Medulla oblongata (tissue), 1 donor: ENCODE results near the gene STARD7.

Experiments used
- DNase-seq: peaks from one replicate; pipeline ENCODE4 v3.0.0-alpha.2; 2015; ENCODE audit errors: extremely low spot score

Gene STARD7, protein sequence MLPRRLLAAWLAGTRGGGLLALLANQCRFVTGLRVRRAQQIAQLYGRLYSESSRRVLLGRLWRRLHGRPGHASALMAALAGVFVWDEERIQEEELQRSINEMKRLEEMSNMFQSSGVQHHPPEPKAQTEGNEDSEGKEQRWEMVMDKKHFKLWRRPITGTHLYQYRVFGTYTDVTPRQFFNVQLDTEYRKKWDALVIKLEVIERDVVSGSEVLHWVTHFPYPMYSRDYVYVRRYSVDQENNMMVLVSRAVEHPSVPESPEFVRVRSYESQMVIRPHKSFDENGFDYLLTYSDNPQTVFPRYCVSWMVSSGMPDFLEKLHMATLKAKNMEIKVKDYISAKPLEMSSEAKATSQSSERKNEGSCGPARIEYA

DNA sequence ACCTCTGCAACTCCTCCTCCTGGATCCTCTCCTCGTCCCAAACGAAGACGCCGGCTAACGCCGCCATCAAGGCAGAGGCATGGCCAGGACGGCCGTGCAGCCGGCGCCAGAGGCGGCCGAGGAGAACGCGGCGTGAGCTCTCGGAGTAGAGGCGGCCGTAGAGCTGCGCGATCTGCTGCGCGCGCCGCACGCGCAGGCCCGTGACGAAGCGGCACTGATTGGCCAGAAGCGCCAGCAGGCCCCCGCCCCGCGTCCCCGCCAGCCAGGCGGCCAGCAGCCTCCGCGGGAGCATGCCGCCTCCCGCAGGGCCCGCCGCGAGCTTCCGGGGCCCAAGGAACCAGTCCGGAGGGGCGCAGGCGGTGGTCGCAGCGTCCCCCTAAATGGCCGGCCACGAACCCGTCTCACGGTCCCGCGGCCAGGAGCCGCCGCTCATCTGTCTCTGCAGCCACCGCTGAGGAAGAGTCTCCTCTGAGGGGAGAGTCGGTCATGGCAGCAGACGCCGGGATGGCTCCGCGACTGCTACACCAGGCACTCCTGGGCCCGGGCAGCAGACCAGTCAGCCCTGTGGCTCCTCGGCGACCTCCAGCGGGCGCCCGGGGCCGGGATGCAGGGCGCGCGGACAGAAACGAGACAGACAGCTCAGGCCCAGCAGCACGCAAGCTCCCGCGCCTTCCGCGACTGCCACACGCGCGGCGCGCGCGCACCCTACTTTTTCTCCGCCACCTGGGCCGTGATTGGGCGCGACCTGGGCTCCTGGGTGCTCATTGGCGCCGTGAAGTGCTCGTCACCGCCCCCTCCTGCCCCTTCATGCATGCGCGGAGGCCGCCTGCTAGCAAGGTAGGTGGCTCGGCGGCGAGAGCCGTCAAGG is at the start of gene STARD7:
Gene STARD7, minus strand, starts transcription at position 685 of the 868 bp plus-strand sequence. Its CDS starts 393 bp downstream, at position 292.
- DNase-seq, result peak; percentile 97

DNA sequence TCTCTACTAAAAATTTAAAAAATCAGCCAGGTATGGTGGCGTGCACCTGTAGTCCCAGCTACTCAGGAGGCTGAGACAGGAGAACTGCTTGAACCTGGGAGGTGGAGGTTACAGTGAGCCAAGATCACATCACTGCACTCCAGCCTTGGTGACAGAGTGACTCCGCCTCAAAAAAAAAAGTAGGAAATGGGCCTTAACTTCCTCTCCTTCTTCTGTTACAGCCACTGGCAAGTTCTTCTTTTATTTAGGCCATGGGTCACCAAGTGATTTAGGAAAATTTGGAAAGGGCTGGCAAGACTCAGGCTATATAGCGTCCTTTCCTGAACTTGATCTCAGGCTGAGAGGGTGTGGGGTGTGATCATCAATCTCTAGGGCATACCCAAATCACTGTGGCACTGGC is 49.1 kb upstream of the STARD7 start:
- DNase-seq, result peak; percentile 46

DNA sequence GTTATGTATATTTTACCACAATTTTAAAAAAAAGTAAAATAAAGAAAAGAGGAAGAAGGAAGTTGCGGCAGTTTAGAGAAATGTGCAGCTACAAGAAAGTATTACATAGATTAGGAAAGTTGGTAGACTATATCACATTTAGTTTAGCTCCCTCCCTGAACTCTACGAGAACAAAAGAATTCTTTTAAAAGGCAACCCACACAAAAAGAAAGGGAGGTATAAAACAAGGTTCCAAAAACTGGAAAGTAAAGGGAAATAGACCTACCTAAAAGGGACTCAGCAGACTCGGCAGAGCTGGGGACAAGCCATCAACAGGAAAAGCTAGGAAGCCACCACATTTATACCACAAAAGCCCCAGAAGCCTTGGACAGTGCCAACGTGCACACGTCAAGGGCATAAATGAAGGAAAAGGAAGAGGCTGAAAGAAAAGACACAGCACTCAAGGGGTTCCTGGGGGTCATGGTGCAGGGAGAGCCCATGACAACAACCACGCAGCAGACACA is 48.0 kb upstream of the STARD7 start:
- DNase-seq, result no peak

DNA sequence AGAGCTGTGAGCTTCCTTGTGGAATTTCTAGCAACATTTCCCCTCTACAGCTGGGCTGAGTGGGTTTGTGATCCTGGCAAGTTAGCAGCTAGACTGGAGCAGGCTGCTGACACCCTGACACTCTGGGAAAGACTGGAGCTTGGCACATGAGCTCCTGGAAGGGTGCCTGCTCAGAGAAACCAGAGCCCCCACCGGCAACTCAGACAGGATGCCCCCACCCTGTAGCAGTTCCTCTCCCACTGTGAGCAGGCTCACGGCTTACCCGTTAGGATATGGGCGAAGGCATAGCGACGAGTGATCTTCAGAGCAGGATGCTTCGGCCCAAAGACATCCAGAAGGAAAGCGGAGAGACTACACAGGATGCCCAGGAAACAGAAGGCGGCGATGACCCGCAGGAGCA is 45.9 kb upstream of the STARD7 start:
- no peak for DNase-seq

DNA sequence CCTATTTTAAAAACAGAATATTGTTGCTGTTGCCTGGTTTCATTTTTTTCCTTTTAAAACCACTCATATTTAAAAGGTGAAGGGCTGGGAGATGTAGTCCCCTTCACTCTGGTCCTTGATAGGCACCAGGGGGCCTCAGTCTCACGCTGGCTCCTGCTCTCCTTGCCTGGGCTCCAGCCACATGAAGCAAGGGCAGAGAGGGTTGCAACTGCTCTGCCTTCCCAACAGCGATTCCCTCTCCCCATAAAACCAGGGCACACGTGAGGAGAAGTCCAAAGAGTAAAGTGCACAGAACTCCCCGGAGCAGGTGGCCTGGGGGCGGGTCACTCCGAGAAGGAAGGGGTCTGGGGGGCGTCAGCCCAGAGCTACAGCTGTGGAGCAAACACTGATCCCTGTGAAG is 44.4 kb upstream of the STARD7 start:
- no peak for DNase-seq

DNA sequence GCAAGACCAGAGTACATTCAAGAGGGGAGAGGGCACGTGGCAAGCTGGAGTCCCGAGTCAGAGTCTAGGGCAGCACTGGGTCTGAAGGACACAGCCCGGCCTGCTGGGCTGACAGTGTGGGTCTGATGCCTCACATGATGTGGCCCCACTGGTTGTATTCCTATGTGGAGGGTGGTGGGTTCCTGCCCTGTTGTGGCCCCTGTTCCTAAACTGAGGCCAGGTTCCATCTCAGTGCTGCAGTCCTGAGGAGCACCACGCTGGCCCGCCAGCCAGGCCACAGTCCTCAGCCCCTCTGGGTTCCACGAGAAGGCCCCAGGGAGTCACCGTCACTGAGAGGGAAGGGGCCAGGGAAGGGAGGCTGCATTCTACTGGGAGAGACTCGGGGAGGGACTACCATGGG is 43.9 kb upstream of the STARD7 start:
- no peak for DNase-seq

DNA sequence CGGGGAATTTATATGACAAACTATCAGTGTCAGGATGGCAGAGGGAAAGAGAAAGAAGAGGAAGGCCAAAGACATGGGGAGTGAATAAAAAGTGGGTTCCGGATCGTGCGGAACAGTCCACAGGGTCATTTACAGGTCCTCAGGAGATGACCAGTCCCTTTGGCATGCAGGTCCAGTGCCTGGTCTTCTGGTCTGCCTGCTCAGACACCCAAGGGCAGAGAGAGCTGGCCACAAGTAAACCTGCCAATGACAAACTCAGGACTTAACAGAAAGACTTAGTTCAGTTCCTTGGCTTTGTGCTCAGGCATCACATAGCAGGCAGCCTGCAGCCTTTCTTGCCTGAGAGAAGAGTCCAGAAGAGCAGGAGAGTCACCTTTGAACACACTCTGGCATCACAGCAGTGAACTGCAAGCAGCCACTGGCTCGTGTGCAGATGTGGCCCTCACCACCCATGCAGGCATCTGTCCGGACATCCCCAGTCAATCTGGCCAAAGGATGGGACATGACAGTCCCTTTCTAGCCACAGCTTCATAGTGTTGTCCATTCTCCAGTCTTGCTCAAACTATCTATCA is 43.2 kb upstream of the STARD7 start:
- peak; percentile 77 for DNase-seq

DNA sequence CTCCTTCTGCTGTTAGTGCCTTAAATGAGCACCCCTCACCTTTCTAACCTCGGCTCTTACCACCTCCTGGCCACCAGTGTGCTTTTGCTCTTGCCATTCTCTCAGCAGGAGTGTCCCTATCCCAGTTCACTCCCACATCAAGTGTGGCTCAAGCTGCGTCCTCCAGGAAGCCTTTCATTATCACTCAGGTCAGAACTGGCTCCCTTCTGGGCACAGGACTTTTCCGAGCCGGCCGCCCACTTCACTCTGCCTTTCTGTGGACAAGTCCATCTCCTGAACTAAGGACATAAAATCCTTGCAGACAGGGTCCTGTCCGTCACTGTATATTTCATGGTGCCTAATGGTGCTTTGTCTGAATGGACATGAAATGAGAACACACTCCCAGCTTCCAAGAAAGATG is 41.6 kb upstream of the STARD7 start:
- DNase-seq, result no peak

DNA sequence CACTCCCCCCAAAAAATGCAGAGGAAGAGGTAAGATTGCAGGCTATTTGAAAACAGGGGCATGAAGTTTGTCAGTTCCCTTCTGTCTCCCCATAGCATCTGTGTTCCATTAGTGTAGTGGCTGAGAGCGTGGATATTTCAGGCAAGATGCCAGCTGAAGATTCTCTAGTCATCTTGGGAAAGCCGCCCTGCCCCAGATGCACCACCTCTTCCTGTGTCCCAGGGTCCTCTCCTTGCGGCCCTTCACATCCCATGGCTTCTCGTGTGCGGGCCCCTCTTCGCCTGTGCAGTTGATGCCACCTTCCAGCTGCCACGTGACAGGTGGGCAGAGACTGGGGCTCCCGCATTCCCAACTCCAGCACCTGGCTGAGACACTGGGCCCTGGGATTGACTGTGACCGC is 41.0 kb upstream of the STARD7 start:
- DNase-seq, result no peak

DNA sequence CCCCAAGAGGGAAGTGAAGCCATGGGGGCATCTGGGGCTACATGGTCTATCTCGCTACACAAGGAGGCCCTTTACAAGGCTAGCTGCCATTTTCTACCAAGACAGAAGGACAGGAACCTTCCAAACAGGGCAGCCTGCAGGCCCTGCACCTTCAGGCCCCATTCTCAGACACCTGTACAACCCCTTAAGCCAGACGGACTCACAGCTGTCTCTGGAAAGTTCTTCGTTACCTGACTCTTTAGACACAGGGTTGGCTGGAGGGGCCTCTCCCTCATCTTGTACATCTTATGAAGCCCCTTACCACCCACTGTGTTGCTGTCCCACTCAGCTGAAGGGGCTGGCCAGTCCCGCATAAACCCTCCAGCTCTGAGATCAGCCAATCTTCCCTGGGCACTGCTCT is 40.0 kb upstream of the STARD7 start:
- no peak for DNase-seq

DNA sequence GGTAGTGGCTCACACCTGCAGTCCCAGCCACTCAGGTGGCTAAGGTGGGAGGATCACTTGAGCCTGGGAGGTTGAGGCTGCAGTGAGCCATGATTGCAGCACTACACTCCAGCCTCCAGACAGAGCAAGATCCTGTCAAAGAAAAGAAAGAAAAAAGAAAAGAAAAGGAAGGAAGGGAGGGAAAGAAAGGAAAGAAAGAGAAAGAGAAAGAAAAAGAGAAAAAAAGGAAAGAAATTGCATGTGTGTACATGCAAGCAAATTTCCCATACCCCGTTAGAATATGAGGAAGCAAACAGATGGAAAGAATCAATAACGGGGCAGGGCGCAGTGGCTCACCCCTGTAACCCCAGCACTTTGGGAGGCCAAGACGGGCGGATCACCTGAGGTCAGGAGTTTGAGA is 39.3 kb upstream of the STARD7 start:
- no peak for DNase-seq

DNA sequence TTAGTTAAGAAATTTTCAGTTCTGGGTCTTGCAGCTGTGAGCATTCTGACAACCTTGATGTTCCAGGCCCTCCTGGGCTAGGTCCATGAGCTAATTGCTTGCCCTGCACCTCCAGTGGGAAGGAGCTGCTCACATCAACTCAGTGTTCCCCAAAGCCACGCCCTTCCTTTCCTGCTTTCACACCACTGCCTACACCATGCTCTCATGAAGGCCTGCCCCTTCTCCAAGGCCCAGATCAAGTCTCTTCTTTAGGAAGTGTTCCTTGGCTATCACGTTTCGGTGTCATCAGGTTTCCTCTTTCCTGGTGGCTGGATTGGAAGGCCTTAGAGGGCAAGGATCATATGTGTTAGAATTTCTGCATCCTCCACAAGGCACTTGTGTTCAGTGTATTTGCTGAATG is 38.4 kb upstream of the STARD7 start:
- no peak for DNase-seq

DNA sequence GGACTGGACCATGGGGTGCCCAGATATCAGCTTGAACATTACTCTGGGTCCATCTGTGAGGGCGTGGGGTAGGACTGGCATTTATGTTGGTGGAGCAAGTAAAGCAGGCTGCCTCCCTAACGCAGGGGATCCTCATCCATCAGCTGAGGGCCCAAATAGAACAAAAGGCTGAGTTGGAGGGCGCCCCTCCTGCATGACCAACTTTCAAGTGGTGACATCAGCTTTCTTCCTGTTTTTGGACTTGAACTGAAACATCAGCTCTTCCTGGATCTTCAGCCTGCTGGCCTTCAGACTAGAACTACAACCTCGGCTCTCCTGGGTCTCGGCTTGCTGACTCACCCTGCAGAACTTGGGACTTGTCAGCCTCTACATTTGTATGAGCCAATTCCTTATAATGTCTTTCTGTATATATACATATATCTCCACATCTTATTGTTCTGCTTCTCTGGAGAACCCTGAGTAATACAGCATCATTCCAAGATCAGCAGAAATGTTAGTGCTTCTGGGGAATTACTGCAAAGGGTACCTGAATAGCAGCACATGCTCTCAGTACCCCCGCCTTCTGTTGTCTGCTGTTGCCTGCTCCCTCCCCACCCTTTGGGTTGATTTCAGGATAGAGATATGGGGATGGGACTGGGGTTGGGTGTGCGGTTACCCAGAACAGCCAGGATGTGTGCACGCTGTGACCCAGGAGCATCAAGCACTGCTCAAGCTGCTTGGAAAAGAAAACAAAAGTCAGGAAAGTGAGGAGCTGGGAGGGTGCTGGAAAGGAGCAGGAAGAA is 37.2 kb upstream of the STARD7 start:
- peak; percentile 31 for DNase-seq

DNA sequence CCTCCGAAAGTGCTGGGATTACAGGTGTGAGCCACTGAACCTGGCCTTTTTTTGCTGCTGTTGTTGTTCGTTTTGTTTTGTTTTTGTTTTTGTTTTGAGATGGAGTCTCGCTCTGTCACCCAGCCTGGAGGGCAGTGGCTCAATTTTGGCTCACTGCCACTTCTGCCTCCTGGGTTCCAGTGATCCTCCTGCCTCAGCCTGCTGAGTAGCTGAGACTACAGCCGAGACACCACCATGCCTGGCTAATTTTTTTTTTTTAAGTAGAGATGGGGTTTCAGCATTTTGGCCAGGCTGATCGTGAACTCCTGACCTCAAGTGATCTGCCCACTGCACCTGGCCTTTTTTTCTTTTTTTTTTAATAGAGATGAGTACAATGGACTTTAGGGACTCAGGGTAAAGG is 35.2 kb upstream of the STARD7 start:
- no peak for DNase-seq

DNA sequence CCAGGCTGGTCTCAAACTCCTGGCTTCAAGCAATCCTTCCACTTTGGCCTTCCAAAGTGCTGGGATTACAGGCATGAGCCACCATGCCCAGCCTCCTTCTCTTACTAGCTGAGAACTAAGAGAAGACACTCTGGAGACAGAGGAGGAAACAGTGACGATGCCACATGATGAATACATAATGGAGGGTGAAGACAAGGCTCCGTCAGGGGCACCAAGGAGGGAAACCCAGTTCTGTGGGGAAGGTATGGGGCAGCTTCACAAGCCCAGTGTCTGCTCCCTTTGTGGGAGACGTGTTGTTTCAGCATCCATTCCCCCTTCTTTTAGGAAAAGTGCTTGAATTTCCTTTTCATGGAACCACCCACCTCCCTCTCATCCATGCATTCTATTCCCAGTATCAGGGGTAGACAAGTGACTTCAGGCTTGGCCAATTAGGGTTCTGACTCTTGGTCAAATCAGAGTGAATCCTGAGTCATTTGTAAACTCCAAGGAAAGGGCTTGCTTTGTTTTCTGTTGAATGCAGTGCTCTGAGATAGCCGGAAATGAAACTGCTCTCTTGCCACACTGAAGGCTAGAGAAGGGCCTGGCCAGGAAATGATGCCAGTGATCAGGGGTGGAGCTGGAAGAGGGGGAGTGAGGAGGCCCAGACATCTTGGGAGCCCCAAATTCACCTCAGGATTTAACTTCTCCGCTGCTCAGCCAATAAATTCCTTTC is 33.4 kb upstream of the STARD7 start:
- peak; percentile 92 for DNase-seq

DNA sequence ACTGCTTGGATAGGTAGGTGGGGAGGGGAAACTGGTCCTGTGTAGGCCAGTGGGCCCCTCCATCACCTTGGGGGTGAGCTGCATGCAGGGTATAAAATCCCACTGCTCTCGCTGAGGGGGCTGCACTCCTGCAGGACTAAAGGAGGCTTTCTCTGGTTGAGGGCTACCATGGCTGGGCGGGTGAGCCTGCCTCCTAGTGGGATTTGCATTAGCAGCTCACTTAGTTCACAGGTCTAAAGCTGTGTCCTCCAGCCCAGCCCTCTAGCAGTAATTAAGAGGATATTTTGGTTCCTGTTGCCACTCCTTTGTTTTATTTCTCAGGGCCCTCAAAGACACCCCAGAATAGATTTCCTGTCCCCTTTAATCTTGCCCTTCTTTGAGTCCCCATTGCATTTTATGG is 32.6 kb upstream of the STARD7 start:
- no peak for DNase-seq

DNA sequence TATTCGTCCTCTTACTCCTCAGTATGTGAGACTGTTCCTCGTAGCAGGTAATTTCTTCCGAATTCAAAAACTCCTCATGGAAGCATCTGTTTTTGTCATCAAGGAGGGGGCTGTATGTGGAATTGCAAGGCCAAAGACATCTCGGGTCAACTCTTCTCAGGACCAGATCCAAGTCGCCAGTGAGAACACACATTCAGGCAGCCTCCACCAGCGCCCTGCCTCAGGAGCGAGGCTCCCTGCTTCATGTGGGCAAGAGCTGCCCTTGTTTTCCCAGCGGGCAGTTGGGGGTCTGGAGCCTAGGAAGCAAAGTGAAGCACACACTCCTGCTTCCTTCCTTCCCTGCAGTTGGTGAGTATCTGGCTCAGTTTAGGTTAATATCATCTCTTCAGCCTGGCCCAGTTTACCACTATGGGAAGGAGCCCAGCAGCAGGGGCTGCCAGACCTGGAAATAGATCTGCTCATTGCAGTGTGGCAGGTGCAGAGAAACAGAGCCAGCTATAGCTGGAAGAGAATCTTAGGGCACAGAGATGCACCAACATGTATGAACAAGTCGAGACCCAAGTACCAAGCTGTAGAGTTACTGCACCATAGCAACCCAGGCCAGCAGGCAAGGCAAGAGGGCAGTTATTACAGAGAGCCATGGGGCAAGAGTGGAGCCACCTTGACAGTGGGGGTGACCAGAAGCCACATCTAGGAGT is 31.9 kb upstream of the STARD7 start:
- DNase-seq, result no peak

DNA sequence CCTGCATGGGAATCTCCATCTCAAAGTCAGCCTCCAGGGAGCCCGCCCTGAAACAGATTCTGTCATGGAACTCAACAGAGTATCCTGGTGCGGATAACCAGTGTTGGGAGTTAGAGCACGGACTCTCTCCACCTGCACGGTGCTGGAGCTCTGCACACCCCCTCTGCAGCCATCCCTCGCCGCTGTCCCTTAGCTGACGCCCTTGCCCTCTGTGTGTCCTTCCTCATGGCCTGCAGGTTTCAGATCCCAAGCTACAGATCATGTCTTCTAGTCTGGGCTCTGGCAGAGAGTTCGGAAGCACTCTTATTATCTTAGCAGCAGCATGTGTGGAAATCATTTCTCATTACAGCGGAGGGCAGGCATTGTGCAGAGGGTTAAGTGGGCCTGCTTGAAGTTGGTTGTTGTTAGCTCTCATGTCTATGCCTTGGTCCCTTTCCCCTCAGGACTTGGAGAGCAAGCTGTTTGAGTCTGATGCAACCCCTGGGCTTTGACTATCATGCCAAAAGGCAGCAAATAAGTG is 31.2 kb upstream of the STARD7 start:
- no peak for DNase-seq

DNA sequence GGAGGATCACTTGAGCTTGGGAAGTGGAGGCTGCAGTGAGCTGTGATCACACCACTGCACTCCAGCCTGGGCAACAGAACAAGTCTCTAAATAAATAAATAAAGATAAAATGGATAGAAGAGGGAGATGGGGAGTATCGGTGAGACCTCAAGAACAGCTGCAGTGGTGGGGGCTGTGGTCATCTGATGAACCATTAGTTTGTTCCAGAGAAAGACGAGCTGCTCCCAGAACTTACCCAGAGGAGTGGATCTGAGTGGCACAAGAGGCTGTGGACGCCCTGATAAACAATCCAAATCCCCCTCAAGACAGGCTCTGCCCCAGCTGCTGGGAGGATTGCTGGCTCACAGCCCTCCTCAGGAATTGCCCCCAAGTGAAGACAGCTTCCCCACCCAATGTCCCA is 30.5 kb upstream of the STARD7 start:
- no peak for DNase-seq

DNA sequence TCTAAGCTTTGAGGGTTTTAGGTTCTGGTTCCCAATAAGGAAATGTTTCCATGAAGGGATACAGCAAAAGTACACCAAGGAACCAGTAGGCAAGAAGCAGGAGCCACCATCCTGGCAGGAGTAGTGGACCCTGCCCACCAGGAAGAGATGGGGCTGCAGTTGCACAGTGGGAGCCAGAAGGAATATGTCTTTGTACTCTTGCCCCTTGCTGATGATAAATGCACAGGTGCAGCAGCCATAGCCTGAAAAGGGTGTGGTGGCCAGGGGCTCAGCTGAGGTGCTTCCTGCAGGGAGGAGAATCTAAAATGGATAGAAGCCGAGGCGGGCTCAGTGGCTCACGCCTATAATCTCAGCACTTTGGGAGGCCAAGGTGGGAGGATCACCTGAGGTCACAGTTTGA is 29.6 kb upstream of the STARD7 start:
- DNase-seq, result no peak
